Osteocyte (in vitro differentiated cells): ENCODE data around the gene UPP2. TPM values are rescaled to one million over a fixed set of nuclear protein-coding genes. Genes with fewer than 3 reads are reported as not detected.

ENCODE experiments used
- DNase-seq: peaks from one replicate; pipeline ENCODE4 v3.0.0; 2021; ENCODE audit warnings: mixed read lengths; ENCODE audit not compliant: unreplicated experiment; ENCODE audit errors: extremely low spot score
- H3K27ac Mint-ChIP-seq: one replicate; pipeline ENCODE4 v1.8.0; 2021; ENCODE audit warnings: mild to moderate bottlenecking, mixed read lengths; ENCODE audit not compliant: unreplicated experiment
- H3K27me3 Mint-ChIP-seq: one replicate; pipeline ENCODE4 v1.8.0; 2021; ENCODE audit warnings: mixed read lengths; ENCODE audit not compliant: unreplicated experiment
- H3K36me3 Mint-ChIP-seq: one replicate; pipeline ENCODE4 v1.8.0; 2021; ENCODE audit warnings: mixed read lengths; ENCODE audit not compliant: unreplicated experiment
- H3K4me1 Mint-ChIP-seq: one replicate; pipeline ENCODE4 v1.8.0; 2021; ENCODE audit warnings: mixed read lengths; ENCODE audit not compliant: unreplicated experiment
- H3K4me3 Mint-ChIP-seq: one replicate; pipeline ENCODE4 v1.8.0; 2021; ENCODE audit warnings: mild to moderate bottlenecking, moderate library complexity, mixed read lengths; ENCODE audit not compliant: unreplicated experiment
- H3K9me3 Mint-ChIP-seq: one replicate; pipeline ENCODE4 v1.8.0; 2021; ENCODE audit warnings: mixed read lengths; ENCODE audit not compliant: unreplicated experiment
- CTCF ChIP-seq: fragments of 200-600 bp; sonication (generic); IDR thresholded peaks from 2 replicates; pipeline ENCODE4 v1.5.0; 2021; ENCODE audit warnings: antibody characterized with exemption, mild to moderate bottlenecking, moderate library complexity
- total RNA-seq: library from RNA; stranded (reverse); gene quantifications from 2 replicates; pipeline ENCODE4 v1.2.1, GENCODE V29; 2021

UPP2 gene
- total RNA-seq, 1 donor from 2014 or later, result not detected

- Mint-ChIP-seq H3K4me1 (peaks cover 14% of the 10 kb centered on the region), H3K27ac (no peak overlapping the region), H3K4me3 (no peak overlapping the region), H3K36me3 (no peaks in the 10 kb centered on the region), H3K27me3 (no peaks in the 10 kb centered on the region), H3K9me3 (no peaks in the 10 kb centered on the region)
- no peak for TF ChIP-seq CTCF
- DNase-seq, result no peak
Measured at GRCh38 chr2:158135096-158135495, 33.4 kb downstream of the UPP2 start.

- no peaks in the 10 kb centered on the region for H3K9me3 Mint-ChIP-seq
- no peak for TF ChIP-seq CTCF
- H3K27me3 Mint-ChIP-seq, result peaks cover 7% of the 10 kb centered on the region
- H3K4me3 Mint-ChIP-seq, result no peak overlapping the region
- peaks cover 12% of the 10 kb centered on the region for H3K4me1 Mint-ChIP-seq
- no peak for DNase-seq
- no peak overlapping the region for H3K27ac Mint-ChIP-seq
- H3K36me3 Mint-ChIP-seq, result no peaks in the 10 kb centered on the region
Measured at GRCh38 chr2:158138255-158138654, 36.6 kb downstream of the UPP2 start.

DNA sequence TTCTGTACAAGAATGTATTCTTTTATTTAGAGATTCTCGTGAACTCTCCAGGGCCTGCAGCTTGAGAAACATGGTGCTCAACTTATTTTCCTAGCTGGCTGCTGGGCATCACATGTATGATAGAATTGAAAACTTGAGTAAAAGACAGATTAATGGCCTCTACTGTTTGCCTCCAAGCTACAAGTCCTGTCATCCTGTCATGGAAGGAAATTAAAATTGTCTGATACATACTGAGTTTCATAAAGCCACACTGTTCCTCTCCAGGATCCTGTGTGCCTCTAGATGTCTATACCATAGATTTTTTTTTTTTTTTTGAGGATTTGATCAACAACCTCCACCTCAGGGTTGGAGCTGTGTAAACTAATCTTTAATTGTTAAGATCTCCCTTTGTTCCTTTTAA, 38.5 kb downstream of the UPP2 start:
- DNase-seq, result no peak
- TF ChIP-seq CTCF, result no peak
- Mint-ChIP-seq H3K9me3 (no peaks in the 10 kb centered on the region), H3K4me1 (peaks cover 7% of the 10 kb centered on the region), H3K27ac (no peak overlapping the region), H3K27me3 (peaks cover 7% of the 10 kb centered on the region), H3K4me3 (no peak overlapping the region), H3K36me3 (no peaks in the 10 kb centered on the region)

DNA sequence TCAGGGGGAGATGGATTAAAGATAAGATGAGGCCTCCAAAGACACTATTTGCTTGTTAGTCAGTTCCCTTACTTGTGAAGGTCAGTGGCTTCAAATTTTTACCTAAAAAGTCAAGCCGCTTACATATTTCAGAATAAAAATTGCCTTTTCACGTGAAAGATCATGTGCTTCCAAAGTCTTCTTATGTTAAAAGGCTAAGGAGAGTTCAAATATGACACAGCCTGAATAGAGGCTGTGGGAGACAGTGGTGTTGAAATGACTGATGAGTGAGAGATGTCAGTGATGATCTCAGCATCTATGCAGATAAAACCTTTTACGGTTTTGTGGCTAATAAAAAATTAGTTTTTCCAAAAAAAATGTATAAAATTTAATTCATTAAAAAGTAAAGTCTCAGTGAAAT, 40.5 kb downstream of the UPP2 start:
- no peak overlapping the region for H3K27ac Mint-ChIP-seq
- peaks cover 7% of the 10 kb centered on the region for H3K4me1 Mint-ChIP-seq
- no peaks in the 10 kb centered on the region for H3K36me3 Mint-ChIP-seq
- TF ChIP-seq CTCF, result no peak
- DNase-seq, result no peak
- H3K9me3 Mint-ChIP-seq, result peaks cover 12% of the 10 kb centered on the region
- H3K27me3 Mint-ChIP-seq, result peaks cover 10% of the 10 kb centered on the region
- no peak overlapping the region for H3K4me3 Mint-ChIP-seq

DNA sequence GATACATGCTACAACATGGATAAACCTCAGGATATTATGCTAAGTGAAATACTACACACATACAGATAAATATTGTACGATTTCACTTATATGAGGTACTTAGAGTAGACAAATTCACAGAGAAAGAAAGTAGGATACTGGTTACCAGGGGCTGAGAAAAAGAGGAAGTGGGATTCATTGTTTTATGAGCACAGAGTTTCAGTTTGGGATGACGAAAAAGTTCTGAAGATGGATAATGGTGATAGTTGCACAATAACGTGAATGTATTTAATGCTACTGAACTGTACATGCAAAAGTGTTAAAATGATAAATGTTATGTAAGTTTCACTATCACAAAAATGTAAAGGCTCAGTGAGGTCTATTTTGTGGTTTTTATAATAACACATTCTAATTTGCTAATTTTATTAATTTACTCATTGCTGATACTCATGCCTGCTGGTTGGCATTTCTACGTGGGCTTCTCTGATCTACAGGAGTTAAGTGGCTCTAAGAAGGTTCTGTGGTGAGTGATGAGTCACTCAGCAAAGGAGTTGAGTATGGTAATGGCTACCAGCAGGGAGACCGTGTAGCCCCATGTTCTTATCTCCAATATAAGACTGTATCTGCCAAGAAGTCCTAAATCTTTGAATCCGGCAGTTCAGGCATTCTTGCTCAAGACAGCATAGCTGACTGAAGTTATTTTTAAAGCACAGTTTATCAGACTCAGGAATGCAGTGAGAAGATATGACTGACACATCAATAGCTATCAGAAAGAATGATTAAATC, 41.1 kb downstream of the UPP2 start:
- no peak for TF ChIP-seq CTCF
- Mint-ChIP-seq H3K27me3 (peaks cover 10% of the 10 kb centered on the region), H3K9me3 (peaks cover 16% of the 10 kb centered on the region), H3K4me1 (peaks cover 7% of the 10 kb centered on the region), H3K27ac (no peak overlapping the region), H3K4me3 (no peak overlapping the region), H3K36me3 (no peaks in the 10 kb centered on the region)
- DNase-seq, result no peak
